A673 (cell line): ENCODE results near the gene CUX1. TPM values are rescaled to one million over a fixed set of nuclear protein-coding genes. Genes with fewer than 3 reads are reported as not detected.

Source experiments
- BruUV-seq: library from RNA; stranded (reverse); fragments of 400-500 nt; replicated peaks from 2 replicates; lab custom pipeline; 2021; lab: Mats Ljungman, UMichigan
- CTCF ChIA-PET: fragments of 300-600 bp; sonication (Branson Sonifier 250); formaldehyde crosslinking; loops from one replicate; lab custom pipeline; 2022; ENCODE audit warnings: antibody characterized with exemption; lab: Charles Lee
- POLR2A ChIA-PET: fragments of 300-600 bp; sonication (Branson Sonifier 250); formaldehyde crosslinking; loops from one replicate; lab custom pipeline; 2022; ENCODE audit warnings: antibody characterized with exemption; ENCODE audit not compliant: low non-redundant PET; lab: Charles Lee
- DNase-seq: peaks from one replicate; pipeline ENCODE4 v3.0.0-alpha.2; 2015; ENCODE audit warnings: low spot score
- H3K27ac ChIP-seq: fragments of 200-600 bp; sonication (generic); 2 replicates; pipeline ENCODE4 v1.5.1; 2016; ENCODE audit warnings: mixed run types, low read depth, mild to moderate bottlenecking, mixed read lengths, antibody characterized with exemption, low read length; ENCODE audit not compliant: poor library complexity, severe bottlenecking
- H3K27me3 ChIP-seq: fragments of 200-600 bp; sonication (generic); replicated peaks from 2 replicates; pipeline ENCODE4 v1.6.1; 2017; ENCODE audit warnings: mixed run types, low read depth, mild to moderate bottlenecking, mixed read lengths, antibody characterized with exemption, low read length; ENCODE audit not compliant: insufficient read depth, poor library complexity
- H3K36me3 ChIP-seq: fragments of 200-600 bp; sonication (generic); 2 replicates; pipeline ENCODE4 v1.6.1; 2016; ENCODE audit warnings: mixed run types, mild to moderate bottlenecking, mixed read lengths, antibody characterized with exemption, low read length; ENCODE audit not compliant: insufficient read depth, poor library complexity, severe bottlenecking
- H3K4me1 ChIP-seq: fragments of 200-600 bp; sonication (generic); 2 replicates; pipeline ENCODE4 v1.6.1; 2017; ENCODE audit warnings: mixed run types, mild to moderate bottlenecking, mixed read lengths, antibody characterized with exemption, low read length; ENCODE audit not compliant: insufficient read depth, poor library complexity, severe bottlenecking
- H3K4me3 ChIP-seq: fragments of 200-600 bp; sonication (generic); 2 replicates; pipeline ENCODE4 v1.5.1; 2016; ENCODE audit warnings: low read depth, mixed run types, mild to moderate bottlenecking, mixed read lengths, low read length; ENCODE audit not compliant: poor library complexity, severe bottlenecking
- H3K9me3 ChIP-seq: fragments of 200-600 bp; sonication (generic); 2 replicates; pipeline ENCODE4 v1.6.1; 2016; ENCODE audit warnings: mixed run types, low read depth, mild to moderate bottlenecking, mixed read lengths, antibody characterized with exemption, low read length; ENCODE audit not compliant: poor library complexity, severe bottlenecking
- EZH2 ChIP-seq: fragments of 200-600 bp; sonication (generic); IDR thresholded peaks from 2 replicates; pipeline ENCODE4 v1.6.1; 2017; ENCODE audit warnings: borderline replicate concordance, low read depth, mild to moderate bottlenecking, mixed read lengths, antibody characterized with exemption, low read length; ENCODE audit not compliant: poor library complexity, severe bottlenecking
- intact Hi-C: fragments of 100-400 bp; cut with micrococcal nuclease; formaldehyde crosslinking; loops from one replicate; pipeline ENCODE4 v1.10.0; 2022; ENCODE audit not compliant: unreplicated experiment
- total RNA-seq: library from RNA; stranded (reverse); gene quantifications from 2 replicates; pipeline ENCODE4 v1.2.3, GENCODE V29; 2021
- TF ChIP-seq, protein P1 (sequence below): fragments of 300-800, 200-600 bp; sonication (generic); conservative IDR thresholded peaks from 2 replicates; pipeline ENCODE4 v1.5.1; 2017; ENCODE audit warnings: low read depth, mild to moderate bottlenecking, antibody characterized with exemption, low read length, moderate library complexity, mixed read lengths

Gene CUX1
- total RNA-seq, 1 experiment from 2014 or later, result 49.4 TPM

DNA sequence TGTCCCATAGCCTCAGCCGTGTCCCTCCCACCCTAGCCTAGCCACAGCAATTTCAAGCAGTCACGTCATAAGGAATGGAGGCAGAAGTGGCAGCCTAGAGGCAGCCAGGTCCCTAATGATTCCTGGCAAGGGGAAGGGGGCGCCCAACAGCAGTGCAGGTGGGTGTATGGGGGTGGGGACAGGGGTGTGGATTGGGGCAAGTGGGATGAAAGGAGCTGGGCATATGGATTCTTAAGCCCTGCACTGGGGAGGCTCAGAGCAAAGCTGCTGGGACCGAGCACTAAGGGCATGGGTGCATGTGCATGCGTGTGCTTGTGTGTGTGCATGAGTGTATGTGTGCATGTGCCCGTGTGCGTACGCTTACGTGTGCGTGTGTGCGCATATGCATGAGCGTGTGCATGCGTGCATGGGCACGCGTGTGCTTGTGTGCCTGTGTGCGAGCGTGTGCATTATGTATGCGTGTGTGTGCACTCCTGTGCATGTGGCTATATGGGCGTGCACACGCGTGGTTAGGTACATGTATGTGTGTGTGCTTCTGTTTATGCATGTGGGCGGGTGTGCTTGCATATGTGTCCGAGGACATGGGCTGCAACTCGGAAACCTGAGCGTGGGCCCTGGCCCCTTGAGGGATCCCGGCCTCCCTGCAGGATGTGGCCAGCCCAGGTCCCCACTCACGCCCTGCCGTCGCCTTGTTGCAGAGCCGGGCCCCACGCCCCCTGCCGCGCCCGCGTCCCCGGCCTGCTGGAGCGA, 503.4 kb downstream of the CUX1 start:
- intact Hi-C loops, result no loop called here
- Histone ChIP-seq H3K4me3 (no peak overlapping the region), H3K4me1 (no peaks in the 10 kb centered on the region), H3K9me3 (no peaks in the 10 kb centered on the region), H3K27me3 (no peaks in the 10 kb centered on the region), H3K27ac (no peak overlapping the region), H3K36me3 (no peaks in the 10 kb centered on the region)
- CTCF ChIA-PET, result no interaction called here
- no TSS peak for BruUV-seq
- DNase-seq, result no peak
- POLR2A ChIA-PET, result no interaction called here
- TF ChIP-seq, protein P1, sequence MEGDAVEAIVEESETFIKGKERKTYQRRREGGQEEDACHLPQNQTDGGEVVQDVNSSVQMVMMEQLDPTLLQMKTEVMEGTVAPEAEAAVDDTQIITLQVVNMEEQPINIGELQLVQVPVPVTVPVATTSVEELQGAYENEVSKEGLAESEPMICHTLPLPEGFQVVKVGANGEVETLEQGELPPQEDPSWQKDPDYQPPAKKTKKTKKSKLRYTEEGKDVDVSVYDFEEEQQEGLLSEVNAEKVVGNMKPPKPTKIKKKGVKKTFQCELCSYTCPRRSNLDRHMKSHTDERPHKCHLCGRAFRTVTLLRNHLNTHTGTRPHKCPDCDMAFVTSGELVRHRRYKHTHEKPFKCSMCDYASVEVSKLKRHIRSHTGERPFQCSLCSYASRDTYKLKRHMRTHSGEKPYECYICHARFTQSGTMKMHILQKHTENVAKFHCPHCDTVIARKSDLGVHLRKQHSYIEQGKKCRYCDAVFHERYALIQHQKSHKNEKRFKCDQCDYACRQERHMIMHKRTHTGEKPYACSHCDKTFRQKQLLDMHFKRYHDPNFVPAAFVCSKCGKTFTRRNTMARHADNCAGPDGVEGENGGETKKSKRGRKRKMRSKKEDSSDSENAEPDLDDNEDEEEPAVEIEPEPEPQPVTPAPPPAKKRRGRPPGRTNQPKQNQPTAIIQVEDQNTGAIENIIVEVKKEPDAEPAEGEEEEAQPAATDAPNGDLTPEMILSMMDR, result no peak
- TF ChIP-seq EZH2, result no peak

DNA sequence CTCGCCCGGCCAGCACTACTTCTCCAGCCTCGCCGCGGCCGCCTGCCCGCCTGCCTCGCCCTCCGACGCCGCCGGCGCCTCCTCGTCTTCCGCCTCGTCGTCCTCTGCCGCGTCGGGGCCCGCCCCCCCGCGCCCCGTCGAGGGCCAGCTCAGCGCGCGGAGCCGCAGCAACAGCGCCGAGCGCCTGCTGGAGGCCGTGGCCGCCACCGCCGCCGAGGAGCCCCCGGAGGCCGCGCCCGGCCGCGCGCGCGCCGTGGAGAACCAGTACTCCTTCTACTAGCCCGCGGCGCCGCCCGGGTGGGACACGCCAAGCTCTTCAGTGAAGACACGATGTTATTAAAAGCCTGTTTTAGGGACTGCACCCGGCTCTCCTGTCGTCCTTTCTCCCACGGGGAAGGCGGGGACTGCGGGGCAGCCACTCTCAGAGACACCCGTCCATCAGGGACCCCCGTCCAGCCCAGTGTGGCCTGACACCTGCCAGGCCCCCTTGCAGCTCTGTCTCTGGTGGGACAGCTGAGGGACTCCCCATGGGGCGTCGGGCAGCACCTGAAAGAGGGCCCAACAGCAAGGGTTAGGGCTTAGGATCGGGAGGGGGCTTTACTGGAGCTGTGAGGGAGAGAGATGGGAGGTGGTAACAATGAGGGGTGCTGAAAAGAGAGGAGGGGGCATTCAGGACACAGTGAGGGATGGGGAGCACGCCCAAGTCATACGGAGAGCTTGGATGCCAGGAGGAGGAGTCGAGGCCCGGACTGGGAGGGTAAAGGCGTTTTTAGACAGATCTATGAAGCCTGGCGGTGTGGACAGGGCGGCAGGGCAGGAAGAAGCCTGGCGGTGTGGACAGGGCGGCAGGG, 504.1 kb downstream of the CUX1 start:
- TF ChIP-seq, protein P1, result no peak
- TF ChIP-seq EZH2, result no peak
- no peak for DNase-seq
- peaks cover 7% of the 10 kb centered on the region for H3K4me1 ChIP-seq
- no peaks in the 10 kb centered on the region for H3K9me3 ChIP-seq
- no TSS peak for BruUV-seq
- POLR2A ChIA-PET, result no interaction called here
- no peak overlapping the region for H3K4me3 ChIP-seq
- CTCF ChIA-PET, result no interaction called here
- H3K27me3 ChIP-seq, result no peaks in the 10 kb centered on the region
- intact Hi-C loops, result no loop called here
- no peaks in the 10 kb centered on the region for H3K36me3 ChIP-seq
- no peak overlapping the region for H3K27ac ChIP-seq

DNA sequence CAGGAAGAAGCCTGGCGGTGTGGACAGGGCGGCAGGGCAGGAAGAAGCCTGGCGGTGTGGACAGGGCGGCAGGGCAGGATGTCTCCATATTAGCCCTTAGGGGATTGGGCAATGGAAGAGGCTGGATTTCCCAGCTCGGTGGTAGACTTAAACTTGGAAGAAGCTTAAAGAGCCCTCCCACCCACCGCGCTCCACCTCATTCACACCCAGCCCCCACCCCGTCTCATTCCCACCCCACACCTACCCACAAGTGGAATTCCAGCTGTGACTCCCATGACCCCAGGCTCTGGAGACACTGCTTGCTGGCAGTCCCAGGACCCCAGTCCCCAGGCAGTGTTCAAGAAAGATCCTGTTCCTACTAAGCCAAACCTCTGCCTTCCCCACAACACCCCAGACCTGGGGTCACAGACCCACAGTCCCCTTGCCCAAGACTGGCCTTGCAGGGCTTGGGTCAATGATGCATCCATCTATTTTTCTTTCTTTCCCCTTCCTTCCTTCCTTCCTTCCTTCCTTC, 504.8 kb downstream of the CUX1 start:
- Histone ChIP-seq H3K27ac (no peak overlapping the region), H3K9me3 (no peaks in the 10 kb centered on the region), H3K36me3 (no peaks in the 10 kb centered on the region), H3K4me1 (peaks cover 7% of the 10 kb centered on the region), H3K27me3 (no peaks in the 10 kb centered on the region), H3K4me3 (no peak overlapping the region)
- TF ChIP-seq, protein P1, result no peak
- no peak for TF ChIP-seq EZH2
- intact Hi-C loops, result no loop called here
- ChIA-PET POLR2A (no interaction called here), CTCF (no interaction called here)
- no TSS peak for BruUV-seq
- no peak for DNase-seq
